IPS DF 6.9 (cell line): ENCODE results near the gene NUP133.

Source experiments
- DNase-seq: peaks from one replicate; pipeline ENCODE4 v3.0.0-alpha.2; 2013; ENCODE audit warnings: low read depth, low spot score
- H3K27ac ChIP-seq: one replicate; pipeline ENCODE4 v1.5.1; 2013; ENCODE audit warnings: low read length, control low read depth
- H3K27me3 ChIP-seq: 2 replicates; pipeline ENCODE4 v1.6.1; 2013; ENCODE audit warnings: mild to moderate bottlenecking, low read length; ENCODE audit not compliant: control insufficient read depth, insufficient read depth
- H3K36me3 ChIP-seq: 2 replicates; pipeline ENCODE4 v1.6.1; 2013; ENCODE audit warnings: low read length; ENCODE audit not compliant: control insufficient read depth, insufficient read depth
- H3K4me1 ChIP-seq: 2 replicates; pipeline ENCODE4 v1.6.1; 2013; ENCODE audit warnings: low read length; ENCODE audit not compliant: control insufficient read depth, insufficient read depth
- H3K4me3 ChIP-seq: 2 replicates; pipeline ENCODE4 v1.5.1; 2013; ENCODE audit warnings: mild to moderate bottlenecking, low read length
- H3K9me3 ChIP-seq: 2 replicates; pipeline ENCODE4 v1.6.1; 2013; ENCODE audit warnings: low read length, inconsistent platforms; ENCODE audit not compliant: control insufficient read depth, insufficient read depth
- WGBS: extraction: QIAGEN DNeasy Blood & Tissue Kit; methylation state at CpG from one replicate; pipeline ENCODE4 v1.1.7; 2013; ENCODE audit warnings: mixed read lengths, missing lambda C conversion rate; ENCODE audit not compliant: insufficient read length, insufficient coverage; 5-methylcytosine and 5-hydroxymethylcytosine counted together

The NUP133 gene

GRCh38 chr1:229509576-229509975 is 1.4 kb upstream of the NUP133 start:
- H3K4me3 ChIP-seq, result no peak overlapping the region
- H3K36me3 ChIP-seq, result no peaks in the 10 kb centered on the region
- WGBS, result no CpG with 5 or more reads among the region's 2 CpGs
- no peaks in the 10 kb centered on the region for H3K4me1 ChIP-seq
- H3K27ac ChIP-seq, result no peak overlapping the region
- DNase-seq, result no peak
- no peaks in the 10 kb centered on the region for H3K9me3 ChIP-seq
- no peaks in the 10 kb centered on the region for H3K27me3 ChIP-seq

GRCh38 chr1:229508823-229509337 is 739 bp upstream of the NUP133 start:
- Histone ChIP-seq H3K4me1 (no peaks in the 10 kb centered on the region), H3K36me3 (no peaks in the 10 kb centered on the region), H3K9me3 (no peaks in the 10 kb centered on the region), H3K27me3 (no peaks in the 10 kb centered on the region), H3K4me3 (peak overlapping the region; percentile 89; the same call in 1 of the 2 replicates), H3K27ac (no peak overlapping the region)
- WGBS, result no CpG with 5 or more reads among the region's 7 CpGs
- no peak for DNase-seq

- H3K27me3 ChIP-seq, result no peaks in the 10 kb centered on the region
- no peaks in the 10 kb centered on the region for H3K9me3 ChIP-seq
- no peaks in the 10 kb centered on the region for H3K4me1 ChIP-seq
- H3K4me3 ChIP-seq, result peak overlapping the region; percentile 89
- H3K27ac ChIP-seq, result no peak overlapping the region
- H3K36me3 ChIP-seq, result no peaks in the 10 kb centered on the region
- WGBS, result no CpG with 5 or more reads among the region's 5 CpGs
- DNase-seq, result no peak
These were observed 639 bp downstream of the NUP133 start for GRCh38 chr1:229507502-229507901.

GRCh38 chr1:229506633-229507032 is 1.5 kb downstream of the NUP133 start:
- no CpG with 5 or more reads among the region's 8 CpGs for WGBS
- no peak for DNase-seq
- Histone ChIP-seq H3K27me3 (no peaks in the 10 kb centered on the region), H3K36me3 (no peaks in the 10 kb centered on the region), H3K4me1 (no peaks in the 10 kb centered on the region), H3K4me3 (no peak overlapping the region), H3K27ac (no peak overlapping the region), H3K9me3 (no peaks in the 10 kb centered on the region)

- no peaks in the 10 kb centered on the region for H3K4me1 ChIP-seq
- no CpG with 5 or more reads among the region's 2 CpGs for WGBS
These were observed 12.4 kb downstream of the NUP133 start for GRCh38 chr1:229495782-229496181.

GRCh38 chr1:229487181-229487580 is 21.0 kb downstream of the NUP133 start:
- no CpG with 5 or more reads among the region's 1 CpG for WGBS
- H3K27me3 ChIP-seq, result no peaks in the 10 kb centered on the region
- DNase-seq, result no peak
- no peak overlapping the region for H3K27ac ChIP-seq
- H3K9me3 ChIP-seq, result no peaks in the 10 kb centered on the region
- no peak overlapping the region for H3K4me3 ChIP-seq
- H3K4me1 ChIP-seq, result no peaks in the 10 kb centered on the region
- peaks cover 7% of the 10 kb centered on the region; the same call in 1 of the 2 replicates for H3K36me3 ChIP-seq

More at GRCh38 chr1:229495782-229496181, 12.4 kb downstream of the NUP133 start:
- Histone ChIP-seq H3K36me3 (peaks cover 13% of the 10 kb centered on the region; the same call in 1 of the 2 replicates), H3K27me3 (no peaks in the 10 kb centered on the region), H3K4me3 (no peak overlapping the region), H3K27ac (no peak overlapping the region), H3K9me3 (no peaks in the 10 kb centered on the region)
- DNase-seq, result no peak

- Histone ChIP-seq H3K9me3 (no peaks in the 10 kb centered on the region), H3K27me3 (no peaks in the 10 kb centered on the region), H3K36me3 (peaks cover 7% of the 10 kb centered on the region; the same call in 1 of the 2 replicates), H3K27ac (no peak overlapping the region), H3K4me3 (no peak overlapping the region), H3K4me1 (no peaks in the 10 kb centered on the region)
- no peak for DNase-seq
- no CpG with 5 or more reads among the region's 1 CpG for WGBS
These were observed 22.8 kb downstream of the NUP133 start for GRCh38 chr1:229485318-229485717.

GRCh38 chr1:229482511-229482910 is 25.6 kb downstream of the NUP133 start:
- Histone ChIP-seq H3K27me3 (no peaks in the 10 kb centered on the region), H3K9me3 (no peaks in the 10 kb centered on the region), H3K36me3 (peaks cover 8% of the 10 kb centered on the region; the same call in 1 of the 2 replicates), H3K27ac (no peak overlapping the region), H3K4me3 (no peak overlapping the region), H3K4me1 (no peaks in the 10 kb centered on the region)
- WGBS, result no CpG with 5 or more reads among the region's 5 CpGs
- no peak for DNase-seq

GRCh38 chr1:229480495-229480894 is 27.6 kb downstream of the NUP133 start:
- H3K4me1 ChIP-seq, result no peaks in the 10 kb centered on the region
- WGBS, result no CpG with 5 or more reads among the region's 7 CpGs
- no peaks in the 10 kb centered on the region for H3K27me3 ChIP-seq
- H3K9me3 ChIP-seq, result no peaks in the 10 kb centered on the region
- no peak for DNase-seq
- H3K36me3 ChIP-seq, result peaks cover 6% of the 10 kb centered on the region; the same call in 1 of the 2 replicates
- no peak overlapping the region for H3K27ac ChIP-seq
- H3K4me3 ChIP-seq, result no peak overlapping the region

GRCh38 chr1:229479660-229480399 is 28.3 kb downstream of the NUP133 start:
- Histone ChIP-seq H3K4me1 (no peaks in the 10 kb centered on the region), H3K4me3 (no peak overlapping the region), H3K27ac (no peak overlapping the region), H3K27me3 (no peaks in the 10 kb centered on the region), H3K9me3 (no peaks in the 10 kb centered on the region), H3K36me3 (peaks cover 8% of the 10 kb centered on the region; the same call in 1 of the 2 replicates)
- WGBS, result no CpG with 5 or more reads among the region's 10 CpGs
- no peak for DNase-seq
